Right lobe of liver (tissue), 6 donors: ENCODE measurements around the gene ABCC3. TPM values are rescaled to one million over a fixed set of nuclear protein-coding genes. Genes with fewer than 3 reads are reported as not detected.

Experiments used
- ATAC-seq, 4 donors: fragments of 200-7000 bp; cut with Tn5 transposase; one replicate each; pipeline ENCODE4 v1.9.1; 2020; ENCODE audit warnings: mild to moderate bottlenecking in 4 of 4, moderate library complexity in 4 of 4
- DNase-seq, 3 donors: peaks; one replicate each; pipeline ENCODE4 v3.0.0-alpha.2; 2020
- H3K27ac ChIP-seq, 3 donors: fragments of 200-600 bp; one replicate each; pipeline ENCODE4 v1.8.0; 2022
- H3K27me3 ChIP-seq, 2 donors: fragments of 200-600 bp; one replicate each; pipeline ENCODE4 v1.8.0; 2022
- H3K36me3 ChIP-seq, 4 donors: fragments of 200-600 bp; sonication (generic) in 1 of 4; one replicate each; pipeline versions ENCODE4 v1.5.1 to v1.8.0; 2017 to 2022; ENCODE audit warnings: control low read depth in 1 of 4
- H3K4me1 ChIP-seq, 4 donors: fragments of 200-600 bp; sonication (generic) in 1 of 4; one replicate each; pipeline versions ENCODE4 v1.5.1 to v1.8.0; 2017 to 2022; ENCODE audit warnings: control low read depth in 1 of 4
- H3K4me3 ChIP-seq, 3 donors: fragments of 200-600 bp; one replicate each; pipeline ENCODE4 v1.8.0; 2022
- H3K9me3 ChIP-seq, 4 donors: fragments of 200-600 bp; sonication (generic) in 1 of 4; one replicate each; pipeline versions ENCODE4 v1.5.1 to v1.8.0; 2017 to 2022; ENCODE audit warnings: control low read depth in 1 of 4
- POLR2A ChIP-seq: fragments of 450-650 bp; IDR thresholded peaks from one replicate; pipeline ENCODE4 v1.6.1; 2017; ENCODE audit warnings: antibody characterized with exemption, mild to moderate bottlenecking
- WGBS: methylation state at CpG from one replicate; pipeline ENCODE4 v1.1.6; 2018; ENCODE audit warnings: low coverage, low lambda C conversion rate; ENCODE audit not compliant: insufficient coverage; ENCODE audit errors: missing lambda C conversion rate; 5-methylcytosine and 5-hydroxymethylcytosine counted together
- intact Hi-C, 2 donors: fragments of 100-400 bp; cut with DNase I; formaldehyde crosslinking; loops; one replicate each; pipeline versions ENCODE4 v1.11.2 to v1.14.1; 2022
- total RNA-seq, 6 experiments: library from RNA; depleted of rRNA in 2 of 6; stranded (reverse); fragments of >200 nt in 2 of 6; fragmentation: NEBNext Ultra II Directional in 3 of 6; extraction: Animal tissue kit (Norgen Biotek cat#: 25700) in 3 of 6; gene quantifications; one replicate each; pipeline versions ENCODE4 v1.1.0 to v1.2.4, GENCODE V29; 2016 to 2023
- TF ChIP-seq, protein P1 (sequence below), 4 donors: fragments of 200-600 bp in 3 of 4; fragments of 450-650 bp in 1 of 4; IDR thresholded peaks; one replicate each; pipeline versions ENCODE4 v1.5.1 to v1.8.0; 2016 to 2022; ENCODE audit warnings: antibody characterized with exemption in 4 of 4, mild to moderate bottlenecking in 2 of 4
- donor health status: DM: no; HTN: yes; CAD: no.
- donor health status: DM: no; HTN: no; CAD: no.
- donor health status: DM: no; HTN: no; CAD: no.
- donor health status: DM: no; HTN: yes; CAD: no.
- donor health status: DM: no; HTN: yes; CAD: no.

ABCC3 gene
- total RNA-seq, 6 experiments from 2014 or later = 146 to 286 (median 178) TPM

DNA sequence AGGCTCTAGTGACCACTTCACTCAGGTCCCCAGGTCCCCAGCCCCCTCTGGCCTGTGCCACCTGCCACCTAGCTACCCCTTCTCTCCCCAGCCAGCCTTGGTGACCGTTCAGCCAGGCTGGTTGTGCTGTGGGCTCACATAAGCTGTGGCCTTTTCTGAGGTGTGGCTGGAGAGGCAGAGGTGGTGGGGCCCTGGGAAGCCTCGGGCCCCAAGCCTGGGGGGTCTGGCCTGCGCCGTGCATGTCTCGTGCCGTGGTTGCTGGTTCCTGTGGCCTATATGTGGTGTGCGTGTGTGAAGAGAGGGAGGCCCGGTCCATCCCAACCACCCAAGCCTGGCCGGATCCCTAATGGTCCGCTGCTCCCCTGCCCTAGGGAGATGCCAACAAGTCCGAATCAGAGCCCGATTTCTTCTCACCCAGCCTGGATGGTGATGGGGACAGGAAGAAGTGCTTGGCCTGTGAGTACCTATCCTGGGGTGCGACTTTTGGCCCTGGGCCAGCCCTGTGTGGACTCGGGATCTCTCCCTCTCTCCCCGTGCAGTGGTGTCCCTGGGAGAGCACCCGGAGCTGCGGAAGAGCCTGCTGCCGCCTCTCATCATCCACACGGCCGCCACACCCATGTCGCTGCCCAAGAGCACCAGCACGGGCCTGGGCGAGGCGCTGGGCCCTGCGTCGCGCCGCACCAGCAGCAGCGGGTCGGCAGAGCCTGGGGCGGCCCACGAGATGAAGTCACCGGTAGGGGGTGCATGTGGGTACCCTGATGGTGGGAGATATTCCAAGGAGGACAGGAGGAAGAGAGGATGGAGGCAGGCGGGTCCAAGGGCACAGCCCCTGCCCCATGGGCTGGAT, 38.3 kb upstream of the ABCC3 start:
- WGBS = 57% methylated on average over 12 of the region's 34 CpGs
- TF ChIP-seq, protein P1, sequence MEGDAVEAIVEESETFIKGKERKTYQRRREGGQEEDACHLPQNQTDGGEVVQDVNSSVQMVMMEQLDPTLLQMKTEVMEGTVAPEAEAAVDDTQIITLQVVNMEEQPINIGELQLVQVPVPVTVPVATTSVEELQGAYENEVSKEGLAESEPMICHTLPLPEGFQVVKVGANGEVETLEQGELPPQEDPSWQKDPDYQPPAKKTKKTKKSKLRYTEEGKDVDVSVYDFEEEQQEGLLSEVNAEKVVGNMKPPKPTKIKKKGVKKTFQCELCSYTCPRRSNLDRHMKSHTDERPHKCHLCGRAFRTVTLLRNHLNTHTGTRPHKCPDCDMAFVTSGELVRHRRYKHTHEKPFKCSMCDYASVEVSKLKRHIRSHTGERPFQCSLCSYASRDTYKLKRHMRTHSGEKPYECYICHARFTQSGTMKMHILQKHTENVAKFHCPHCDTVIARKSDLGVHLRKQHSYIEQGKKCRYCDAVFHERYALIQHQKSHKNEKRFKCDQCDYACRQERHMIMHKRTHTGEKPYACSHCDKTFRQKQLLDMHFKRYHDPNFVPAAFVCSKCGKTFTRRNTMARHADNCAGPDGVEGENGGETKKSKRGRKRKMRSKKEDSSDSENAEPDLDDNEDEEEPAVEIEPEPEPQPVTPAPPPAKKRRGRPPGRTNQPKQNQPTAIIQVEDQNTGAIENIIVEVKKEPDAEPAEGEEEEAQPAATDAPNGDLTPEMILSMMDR (IDR thresholded peaks at IDR 0.05) = peak; percentile 19 to 33 (median 26)
- TF ChIP-seq POLR2A = no peak
- H3K9me3 ChIP-seq = no peaks in the 10 kb centered on the region
- no peaks in the 10 kb centered on the region for H3K36me3 ChIP-seq
- H3K4me1 ChIP-seq = no peaks in the 10 kb centered on the region
- H3K27me3 ChIP-seq = no peaks in the 10 kb centered on the region
- intact Hi-C loops = no loop called here
- no peak overlapping the region for H3K4me3 ChIP-seq
- DNase-seq = no peak
- peak; percentile 24 to 48 (median 38) for ATAC-seq
- no peak overlapping the region for H3K27ac ChIP-seq

DNA sequence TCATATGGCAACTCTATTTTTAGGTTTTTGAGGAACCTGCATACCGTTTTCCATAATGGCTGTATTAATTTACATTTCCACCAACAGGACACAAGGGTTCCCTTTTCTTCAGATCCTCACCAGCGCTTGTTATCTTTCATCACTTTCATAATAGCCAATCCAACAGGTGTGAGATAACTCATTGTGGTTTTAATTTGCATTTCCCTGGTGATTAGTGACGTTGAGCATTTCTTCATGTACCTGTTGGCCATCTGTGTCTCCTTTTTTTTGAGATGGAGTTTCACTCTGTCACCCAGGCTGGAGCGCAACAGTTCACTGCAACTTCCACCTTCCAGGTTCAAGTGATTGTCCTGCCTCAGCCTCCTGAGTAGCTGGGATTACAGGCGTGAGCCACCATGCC, 36.2 kb upstream of the ABCC3 start:
- Histone ChIP-seq H3K4me1 (no peaks in the 10 kb centered on the region), H3K27ac (no peak overlapping the region), H3K4me3 (no peak overlapping the region), H3K27me3 (no peaks in the 10 kb centered on the region), H3K9me3 (no peaks in the 10 kb centered on the region), H3K36me3 (no peaks in the 10 kb centered on the region)
- ATAC-seq (no peak), DNase-seq (no peak)
- TF ChIP-seq POLR2A = no peak
- TF ChIP-seq, protein P1 (IDR thresholded peaks at IDR 0.05) = no peak
- intact Hi-C loops = no loop called here
- 84% methylated on average over 4 of the region's 5 CpGs for WGBS

DNA sequence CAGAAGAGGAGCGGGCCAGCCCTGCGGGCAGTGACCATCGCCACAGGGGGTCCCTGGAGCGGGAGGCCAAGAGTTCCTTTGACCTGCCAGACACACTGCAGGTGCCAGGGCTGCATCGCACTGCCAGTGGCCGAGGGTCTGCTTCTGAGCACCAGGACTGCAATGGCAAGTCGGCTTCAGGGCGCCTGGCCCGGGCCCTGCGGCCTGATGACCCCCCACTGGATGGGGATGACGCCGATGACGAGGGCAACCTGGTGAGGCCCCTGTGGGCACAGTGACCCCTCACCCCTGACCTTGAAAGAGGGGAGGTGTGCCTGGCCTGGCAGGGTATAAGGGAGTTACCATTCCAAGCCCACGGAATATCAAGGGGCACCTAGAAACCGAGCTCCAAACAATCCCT, 35.1 kb upstream of the ABCC3 start:
- H3K27ac ChIP-seq = no peak overlapping the region
- TF ChIP-seq, protein P1 (IDR thresholded peaks at IDR 0.05) = no peak
- TF ChIP-seq POLR2A = no peak
- H3K27me3 ChIP-seq = no peaks in the 10 kb centered on the region
- DNase-seq (no peak), ATAC-seq (no peak)
- no peaks in the 10 kb centered on the region for H3K9me3 ChIP-seq
- intact Hi-C loops = no loop called here
- H3K4me1 ChIP-seq = no peaks in the 10 kb centered on the region
- no peak overlapping the region for H3K4me3 ChIP-seq
- WGBS = no CpG with 5 or more reads among the region's 15 CpGs
- no peaks in the 10 kb centered on the region for H3K36me3 ChIP-seq

DNA sequence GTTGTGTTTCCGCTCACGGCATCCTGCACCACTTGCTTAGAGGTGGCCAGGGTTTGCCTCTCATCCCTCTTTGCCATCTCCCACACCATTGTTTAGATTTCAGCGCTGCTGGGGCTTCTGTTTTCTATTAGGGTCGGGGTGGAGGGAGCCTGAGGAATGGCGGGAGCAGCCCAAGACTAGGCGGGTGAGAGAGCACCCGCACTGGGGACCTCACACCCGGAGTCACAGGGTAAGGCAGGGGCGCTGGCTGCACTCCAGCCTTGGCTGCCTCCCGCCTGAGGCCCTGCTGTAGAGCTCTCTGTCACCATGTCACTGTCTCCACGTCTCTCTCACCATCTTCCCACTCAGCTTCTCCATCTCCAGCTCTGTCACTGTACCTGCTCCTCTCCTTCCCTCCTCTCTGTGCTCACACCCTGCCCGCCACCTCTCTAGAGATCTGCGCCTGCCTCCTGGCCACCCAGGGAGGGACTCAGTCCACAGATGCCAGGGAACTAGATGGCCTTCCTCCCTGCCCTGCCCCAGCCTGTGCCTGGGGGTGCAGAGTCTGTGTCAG, 32.8 kb upstream of the ABCC3 start:
- ATAC-seq (no peak), DNase-seq (no peak)
- H3K4me3 ChIP-seq = no peak overlapping the region
- TF ChIP-seq, protein P1 (IDR thresholded peaks at IDR 0.05) = no peak
- no peak for TF ChIP-seq POLR2A
- H3K9me3 ChIP-seq = no peaks in the 10 kb centered on the region
- intact Hi-C loops = no loop called here
- H3K27me3 ChIP-seq = no peaks in the 10 kb centered on the region
- no peak overlapping the region for H3K27ac ChIP-seq
- no peaks in the 10 kb centered on the region for H3K36me3 ChIP-seq
- 66% methylated on average over 10 of the region's 13 CpGs for WGBS
- H3K4me1 ChIP-seq = no peaks in the 10 kb centered on the region
